Tibial artery (tissue), 4 donors: ENCODE results near the gene PLXNA2.
A peak's percentile ranks its signal among the peaks of the same experiment; 100 is the strongest.

Source experiments
- DNase-seq, 2 donors: peaks; one replicate each; pipeline ENCODE4 v3.0.0-alpha.2; 2019
- H3K27ac ChIP-seq, 2 donors: fragments of 200-600 bp; sonication (generic) in 1 of 2; 1 replicate in 1 of 2; 2 replicates in 1 of 2; pipeline ENCODE4 v1.5.1; 2018 to 2019; ENCODE audit warnings: mild to moderate bottlenecking in 1 of 2
- H3K27me3 ChIP-seq, 2 donors: fragments of 200-600 bp; sonication (generic) in 1 of 2; one replicate each; pipeline versions ENCODE4 v1.5.1 to v1.6.0; 2016 to 2019
- H3K36me3 ChIP-seq, 3 donors: fragments of 200-600 bp; sonication (generic) in 2 of 3; one replicate each; pipeline ENCODE4 v1.5.1; 2016 to 2019; ENCODE audit warnings: mild to moderate bottlenecking in 2 of 3
- H3K4me1 ChIP-seq, 4 donors: fragments of 200-600 bp; sonication (generic) in 2 of 4; 1 replicate in 3 of 4; 2 replicates in 1 of 4; pipeline ENCODE4 v1.5.1; 2016 to 2019
- H3K4me3 ChIP-seq, 2 donors: fragments of 200-600 bp; sonication (generic) in 1 of 2; 1 replicate in 1 of 2; 2 replicates in 1 of 2; pipeline ENCODE4 v1.5.1; 2018 to 2019; ENCODE audit warnings: mild to moderate bottlenecking in 2 of 2
- H3K9me3 ChIP-seq, 3 donors: fragments of 200-600 bp; sonication (generic) in 1 of 3; one replicate each; pipeline ENCODE4 v1.5.1; 2016 to 2019
- CTCF ChIP-seq, 2 experiments: fragments of 200-600 bp in 1 of 2; fragments of 450-650 bp in 1 of 2; IDR thresholded peaks; one replicate each; pipeline ENCODE4 v1.5.1; 2017 to 2019; ENCODE audit warnings: antibody characterized with exemption in 2 of 2, mild to moderate bottlenecking in 1 of 2, moderate library complexity in 1 of 2
- intact Hi-C: fragments of 100-400 bp; cut with DNase I; formaldehyde crosslinking; loops from one replicate; pipeline ENCODE4 v1.15.0; 2023; ENCODE audit warnings: low total_unique reads

Gene PLXNA2

GRCh38 chr1:208100106-208100505 lies 144.1 kb downstream of the PLXNA2 start:
- Histone ChIP-seq H3K4me1 (peaks cover 0 to 7% (median 0%) of the 10 kb centered on the region in 4 donors), H3K36me3 (peaks cover 8 to 44% (median 18%) of the 10 kb centered on the region in 3 donors), H3K27ac (no peak overlapping the region), H3K9me3 (no peaks in the 10 kb centered on the region), H3K4me3 (no peak overlapping the region), H3K27me3 (no peaks in the 10 kb centered on the region)
- intact Hi-C loops = no loop called here
- no peak for DNase-seq
- no peak for TF ChIP-seq CTCF (IDR thresholded peaks at IDR 0.05)

GRCh38 chr1:208098773-208099172 lies 145.4 kb downstream of the PLXNA2 start:
- Histone ChIP-seq H3K27me3 (no peaks in the 10 kb centered on the region), H3K4me1 (peaks cover 0 to 7% (median 0%) of the 10 kb centered on the region in 4 donors), H3K4me3 (no peak overlapping the region), H3K36me3 (peaks cover 13 to 43% (median 23%) of the 10 kb centered on the region in 3 donors), H3K9me3 (no peaks in the 10 kb centered on the region), H3K27ac (no peak overlapping the region)
- no peak for TF ChIP-seq CTCF (IDR thresholded peaks at IDR 0.05)
- DNase-seq = no peak
- intact Hi-C loops = loop anchor here (10.0 kb wide), 1 partner anchor 74 kb away; no protein-coding TSS in a partner anchor

GRCh38 chr1:208093754-208094719 lies 150.1 kb downstream of the PLXNA2 start:
- H3K4me3 ChIP-seq = no peak overlapping the region
- peak; percentile 68 to 69 for TF ChIP-seq CTCF (IDR thresholded peaks at IDR 0.05)
- peaks cover 0 to 16% (median 13%) of the 10 kb centered on the region in 4 donors for H3K4me1 ChIP-seq
- DNase-seq = peak; percentile 75
- no peaks in the 10 kb centered on the region for H3K27me3 ChIP-seq
- intact Hi-C loops = loop anchor here (10.0 kb wide), 1 partner anchor 69 kb away; no protein-coding TSS in a partner anchor
- H3K27ac ChIP-seq = no peak overlapping the region
- H3K36me3 ChIP-seq = peaks cover 32 to 59% (median 39%) of the 10 kb centered on the region in 3 donors
- H3K9me3 ChIP-seq = no peaks in the 10 kb centered on the region

- Histone ChIP-seq H3K36me3 (peaks cover 32 to 51% (median 39%) of the 10 kb centered on the region in 3 donors), H3K4me3 (no peak overlapping the region), H3K9me3 (no peaks in the 10 kb centered on the region), H3K27ac (no peak overlapping the region), H3K27me3 (no peaks in the 10 kb centered on the region), H3K4me1 (peaks cover 0 to 16% (median 13%) of the 10 kb centered on the region in 4 donors)
- no peak for TF ChIP-seq CTCF (IDR thresholded peaks at IDR 0.05)
- intact Hi-C loops = loop anchor here (10.0 kb wide), 1 partner anchor 68 kb away; no protein-coding TSS in a partner anchor
- no peak for DNase-seq
Observed at GRCh38 chr1:208093046-208093445, 151.1 kb downstream of the PLXNA2 start.

- TF ChIP-seq CTCF (IDR thresholded peaks at IDR 0.05) = no peak
- Histone ChIP-seq H3K36me3 (peaks cover 26 to 36% (median 30%) of the 10 kb centered on the region in 3 donors), H3K27me3 (no peaks in the 10 kb centered on the region), H3K9me3 (no peaks in the 10 kb centered on the region), H3K27ac (peak overlapping the region; percentile 35 to 63), H3K4me1 (peaks cover 0 to 32% (median 20%) of the 10 kb centered on the region in 4 donors), H3K4me3 (no peak overlapping the region)
- intact Hi-C loops = loop anchor here (10.0 kb wide), 1 partner anchor 66 kb away; no protein-coding TSS in a partner anchor
- no peak for DNase-seq
Observed at GRCh38 chr1:208090388-208091301, 153.5 kb downstream of the PLXNA2 start.
